OCI-LY7 (cell line): ENCODE results near the gene PAK4.

Experiments used
- EZH2phosphoT487 ChIP-seq: fragments of 200-600 bp; sonication (generic); IDR thresholded peaks from 2 replicates; pipeline ENCODE4 v1.6.1; 2018; ENCODE audit warnings: low read depth, borderline replicate concordance, mild to moderate bottlenecking, mixed run types, antibody characterized with exemption, low read length, moderate library complexity, mixed read lengths
- TF ChIP-seq, protein P1 (sequence below): fragments of 200-600 bp; sonication (generic); conservative IDR thresholded peaks from 2 replicates; pipeline ENCODE4 v1.5.1; 2014; ENCODE audit warnings: mild to moderate bottlenecking, antibody characterized with exemption, low read length, moderate library complexity, mixed read lengths

DNA sequence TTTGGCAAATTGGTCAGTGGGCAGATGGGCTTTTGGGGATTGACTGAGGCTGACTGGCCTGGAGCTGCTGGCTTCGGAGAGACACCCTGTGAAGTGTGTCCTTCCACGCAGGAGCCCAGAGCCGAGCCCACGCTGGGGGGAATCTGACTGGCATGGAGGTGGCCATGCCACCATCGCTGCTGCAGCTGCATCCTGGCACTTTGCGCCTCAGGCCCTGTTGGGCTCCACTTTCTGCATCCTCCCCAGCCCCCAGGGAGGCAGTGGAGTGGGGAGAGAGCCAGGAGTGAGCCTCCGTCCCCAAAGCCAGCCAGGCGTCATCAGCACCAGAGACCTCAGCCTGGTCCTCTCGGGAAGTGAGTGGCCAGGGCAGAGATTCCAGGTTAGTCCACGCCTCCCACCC lies 54.2 kb downstream of the PAK4 start:
- TF ChIP-seq, protein P1, sequence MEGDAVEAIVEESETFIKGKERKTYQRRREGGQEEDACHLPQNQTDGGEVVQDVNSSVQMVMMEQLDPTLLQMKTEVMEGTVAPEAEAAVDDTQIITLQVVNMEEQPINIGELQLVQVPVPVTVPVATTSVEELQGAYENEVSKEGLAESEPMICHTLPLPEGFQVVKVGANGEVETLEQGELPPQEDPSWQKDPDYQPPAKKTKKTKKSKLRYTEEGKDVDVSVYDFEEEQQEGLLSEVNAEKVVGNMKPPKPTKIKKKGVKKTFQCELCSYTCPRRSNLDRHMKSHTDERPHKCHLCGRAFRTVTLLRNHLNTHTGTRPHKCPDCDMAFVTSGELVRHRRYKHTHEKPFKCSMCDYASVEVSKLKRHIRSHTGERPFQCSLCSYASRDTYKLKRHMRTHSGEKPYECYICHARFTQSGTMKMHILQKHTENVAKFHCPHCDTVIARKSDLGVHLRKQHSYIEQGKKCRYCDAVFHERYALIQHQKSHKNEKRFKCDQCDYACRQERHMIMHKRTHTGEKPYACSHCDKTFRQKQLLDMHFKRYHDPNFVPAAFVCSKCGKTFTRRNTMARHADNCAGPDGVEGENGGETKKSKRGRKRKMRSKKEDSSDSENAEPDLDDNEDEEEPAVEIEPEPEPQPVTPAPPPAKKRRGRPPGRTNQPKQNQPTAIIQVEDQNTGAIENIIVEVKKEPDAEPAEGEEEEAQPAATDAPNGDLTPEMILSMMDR = no peak
- TF ChIP-seq EZH2phosphoT487 = no peak
